Measurements from ENCODE around the gene CD22.

Gene CD22

GRCh38 chr19:35340431-35340830 lies 11.4 kb downstream of the CD22 start:
- H4K20me1 ChIP-seq (ENCODE audit: insufficient read depth, low read length), result no peaks in the 10 kb centered on the region
- H3K4me2 ChIP-seq (ENCODE audit: low read depth, low read length), result no peak overlapping the region
- no peaks in the 10 kb centered on the region for H3F3A ChIP-seq (ENCODE audit: insufficient read depth, low read length)

GRCh38 chr19:35341006-35341405 lies 12.0 kb downstream of the CD22 start:
- H2AFZ ChIP-seq (ENCODE audit: low read length), result no peak overlapping the region
- no peak for DNase-seq
- no peak overlapping the region for H3K4me3 ChIP-seq (ENCODE audit: low read length)
- H3F3A ChIP-seq (ENCODE audit: insufficient read depth, low read length), result no peaks in the 10 kb centered on the region
- H3K4me2 ChIP-seq (ENCODE audit: low read depth, low read length), result no peak overlapping the region
- H4K20me1 ChIP-seq (ENCODE audit: insufficient read depth, low read length), result no peaks in the 10 kb centered on the region
- no peaks in the 10 kb centered on the region for H3K36me3 ChIP-seq (replicated peaks; ENCODE audit: insufficient read depth, low read length)
- H3K27me3 ChIP-seq (replicated peaks; ENCODE audit: insufficient read depth, low read length), result peaks cover 92% of the 10 kb centered on the region
- no peak overlapping the region for H3K27ac ChIP-seq (ENCODE audit: low read length)
- no peaks in the 10 kb centered on the region for H3K79me2 ChIP-seq (ENCODE audit: low read length)
- TF ChIP-seq CTCF (IDR thresholded peaks at IDR 0.05; ENCODE audit: low read length) (no peak), EZH2 (optimal IDR thresholded peaks at IDR 0.05; ENCODE audit: low read depth, low read length) (no peak), EZH2phosphoT487 (IDR thresholded peaks at IDR 0.05; ENCODE audit: low read length) (no peak)
- H3K4me1 ChIP-seq (ENCODE audit: low read length), result no peaks in the 10 kb centered on the region
- no peaks in the 10 kb centered on the region for H3K9me3 ChIP-seq (replicated peaks; ENCODE audit: insufficient read depth, low read length)
- H3K9me2 ChIP-seq (replicated peaks; ENCODE audit: insufficient read depth, low read length), result no peaks in the 10 kb centered on the region
- H3K9ac ChIP-seq (ENCODE audit: low read length), result no peak overlapping the region

More at GRCh38 chr19:35340431-35340830, 11.4 kb downstream of the CD22 start:
- Histone ChIP-seq H3K36me3 (replicated peaks; ENCODE audit: insufficient read depth, low read length) (no peaks in the 10 kb centered on the region), H3K9me3 (replicated peaks; ENCODE audit: insufficient read depth, low read length) (no peaks in the 10 kb centered on the region), H3K27ac (ENCODE audit: low read length) (no peak overlapping the region), H3K9me2 (replicated peaks; ENCODE audit: insufficient read depth, low read length) (no peaks in the 10 kb centered on the region), H3K9ac (ENCODE audit: low read length) (no peak overlapping the region), H2AFZ (ENCODE audit: low read length) (no peak overlapping the region), H3K4me3 (ENCODE audit: low read length) (no peak overlapping the region), H3K79me2 (ENCODE audit: low read length) (no peaks in the 10 kb centered on the region), H3K27me3 (replicated peaks; ENCODE audit: insufficient read depth, low read length) (peaks cover 92% of the 10 kb centered on the region), H3K4me1 (ENCODE audit: low read length) (no peaks in the 10 kb centered on the region)
- TF ChIP-seq EZH2 (optimal IDR thresholded peaks at IDR 0.05; ENCODE audit: low read depth, low read length) (no peak), EZH2phosphoT487 (IDR thresholded peaks at IDR 0.05; ENCODE audit: low read length) (no peak), CTCF (IDR thresholded peaks at IDR 0.05; ENCODE audit: low read length) (no peak)
- no peak for DNase-seq

GRCh38 chr19:35341565-35342225 lies 12.7 kb downstream of the CD22 start:
- Histone ChIP-seq H3K27me3 (replicated peaks; ENCODE audit: insufficient read depth, low read length) (peaks cover 92% of the 10 kb centered on the region), H3K9ac (ENCODE audit: low read length) (no peak overlapping the region), H3K36me3 (replicated peaks; ENCODE audit: insufficient read depth, low read length) (no peaks in the 10 kb centered on the region), H3K79me2 (ENCODE audit: low read length) (no peaks in the 10 kb centered on the region), H2AFZ (ENCODE audit: low read length) (no peak overlapping the region), H3K4me1 (ENCODE audit: low read length) (no peaks in the 10 kb centered on the region), H3K27ac (ENCODE audit: low read length) (no peak overlapping the region), H3K9me2 (replicated peaks; ENCODE audit: insufficient read depth, low read length) (no peaks in the 10 kb centered on the region), H4K20me1 (ENCODE audit: insufficient read depth, low read length) (no peaks in the 10 kb centered on the region), H3K4me2 (ENCODE audit: low read depth, low read length) (no peak overlapping the region), H3K9me3 (replicated peaks; ENCODE audit: insufficient read depth, low read length) (no peaks in the 10 kb centered on the region), H3F3A (ENCODE audit: insufficient read depth, low read length) (no peaks in the 10 kb centered on the region), H3K4me3 (ENCODE audit: low read length) (no peak overlapping the region)
- DNase-seq, result no peak
- no peak for TF ChIP-seq EZH2phosphoT487 (IDR thresholded peaks at IDR 0.05; ENCODE audit: low read length)
- TF ChIP-seq CTCF (IDR thresholded peaks at IDR 0.05; ENCODE audit: low read length), result no peak
- TF ChIP-seq EZH2 (optimal IDR thresholded peaks at IDR 0.05; ENCODE audit: low read depth, low read length), result no peak
